Stimulated activated CD8-positive, alpha-beta memory T cell treated with anti-CD3 and anti-CD28 coated beads, Interleukin-7, amount 100 ng/mL, for 1 hour (primary cell): ENCODE data around the gene TLR5.
A peak's percentile ranks its signal among the peaks of the same experiment; 100 is the strongest.

Experiments
- DNase-seq, 2 donors: peaks; one replicate each; pipeline ENCODE4 v3.0.0-alpha.2; 2020; ENCODE audit warnings: low read depth in 2 of 2

TLR5 gene

GRCh38 chr1:223110952-223111351 lies 32.1 kb downstream of the TLR5 start:
- no peak for DNase-seq

- DNase-seq, result no peak
These were observed 33.4 kb downstream of the TLR5 start for GRCh38 chr1:223109581-223110026.

GRCh38 chr1:223106856-223107255 lies 36.2 kb downstream of the TLR5 start:
- no peak for DNase-seq

GRCh38 chr1:223105568-223105967 lies 37.5 kb downstream of the TLR5 start:
- no peak for DNase-seq

GRCh38 chr1:223102797-223103533 lies 40.1 kb downstream of the TLR5 start:
- DNase-seq, result no peak

- no peak for DNase-seq
These were observed 45.3 kb downstream of the TLR5 start for GRCh38 chr1:223097713-223098112.

GRCh38 chr1:223095870-223096269 lies 47.2 kb downstream of the TLR5 start:
- DNase-seq, result no peak

- DNase-seq, result no peak
These were observed 51.2 kb downstream of the TLR5 start for GRCh38 chr1:223091896-223092295.

- DNase-seq, result no peak
These were observed 53.8 kb downstream of the TLR5 start for GRCh38 chr1:223089250-223089649.

- DNase-seq, result no peak
These were observed 54.3 kb downstream of the TLR5 start for GRCh38 chr1:223088713-223089240.

- no peak for DNase-seq
These were observed 55.5 kb downstream of the TLR5 start for GRCh38 chr1:223087291-223088255.

- DNase-seq, result no peak
These were observed 58.6 kb downstream of the TLR5 start for GRCh38 chr1:223084464-223084866.

- DNase-seq, result no peak
These were observed 59.2 kb downstream of the TLR5 start for GRCh38 chr1:223083831-223084230.

GRCh38 chr1:223082914-223083313 lies 60.1 kb downstream of the TLR5 start:
- DNase-seq, result no peak

- DNase-seq, result peak; percentile 27 to 47
These were observed 61.7 kb downstream of the TLR5 start for GRCh38 chr1:223081181-223081994.

- DNase-seq, result no peak
These were observed 63.5 kb downstream of the TLR5 start for GRCh38 chr1:223079498-223079897.

- no peak for DNase-seq
These were observed 65.7 kb downstream of the TLR5 start for GRCh38 chr1:223077247-223077833.

GRCh38 chr1:223076362-223076761 lies 66.7 kb downstream of the TLR5 start:
- DNase-seq, result no peak

- no peak for DNase-seq
These were observed 67.2 kb downstream of the TLR5 start for GRCh38 chr1:223075834-223076233.

- DNase-seq, result no peak
These were observed 68.4 kb downstream of the TLR5 start for GRCh38 chr1:223074445-223075300.
